ENCODE results near the gene S100P.

The S100P gene

GRCh38 chr4:6733358-6734164 is 39.9 kb downstream of the S100P start:
- in situ Hi-C loops (cut with MboI; ENCODE audit: low sequenced_read_pairs, unreplicated experiment), result no loop called here

GRCh38 chr4:6734165-6734786 is 40.6 kb downstream of the S100P start:
- in situ Hi-C loops (cut with MboI; ENCODE audit: low sequenced_read_pairs, unreplicated experiment), result no loop called here
- no peak for DNase-seq (ENCODE audit: low spot score)
- TF ChIP-seq CTCF (IDR thresholded peaks at IDR 0.05; ENCODE audit: borderline replicate concordance, control extremely low read depth, extremely low read depth, insufficient read depth, missing control alignments), result no peak

More at GRCh38 chr4:6733358-6734164, 39.9 kb downstream of the S100P start:
- no peak for TF ChIP-seq CTCF (IDR thresholded peaks at IDR 0.05; ENCODE audit: borderline replicate concordance, control extremely low read depth, extremely low read depth, insufficient read depth, missing control alignments)
- DNase-seq (ENCODE audit: low spot score), result no peak

GRCh38 chr4:6739920-6740319 is 46.2 kb downstream of the S100P start:
- in situ Hi-C loops (cut with MboI; ENCODE audit: low sequenced_read_pairs, unreplicated experiment), result no loop called here
- no peak for TF ChIP-seq CTCF (IDR thresholded peaks at IDR 0.05; ENCODE audit: borderline replicate concordance, control extremely low read depth, extremely low read depth, insufficient read depth, missing control alignments)
- no peak for DNase-seq (ENCODE audit: low spot score)

GRCh38 chr4:6740347-6740746 is 46.7 kb downstream of the S100P start:
- DNase-seq (ENCODE audit: low spot score), result no peak
- in situ Hi-C loops (cut with MboI; ENCODE audit: low sequenced_read_pairs, unreplicated experiment), result no loop called here
- TF ChIP-seq CTCF (IDR thresholded peaks at IDR 0.05; ENCODE audit: borderline replicate concordance, control extremely low read depth, extremely low read depth, insufficient read depth, missing control alignments), result no peak

GRCh38 chr4:6742507-6742906 is 48.8 kb downstream of the S100P start:
- no peak for DNase-seq (ENCODE audit: low spot score)
- no peak for TF ChIP-seq CTCF (IDR thresholded peaks at IDR 0.05; ENCODE audit: borderline replicate concordance, control extremely low read depth, extremely low read depth, insufficient read depth, missing control alignments)
- in situ Hi-C loops (cut with MboI; ENCODE audit: low sequenced_read_pairs, unreplicated experiment), result no loop called here

GRCh38 chr4:6742989-6743388 is 49.3 kb downstream of the S100P start:
- no peak for DNase-seq (ENCODE audit: low spot score)

More at GRCh38 chr4:6742989-6743388, 49.3 kb downstream of the S100P start:
- in situ Hi-C loops (cut with MboI; ENCODE audit: low sequenced_read_pairs, unreplicated experiment), result no loop called here
- no peak for TF ChIP-seq CTCF (IDR thresholded peaks at IDR 0.05; ENCODE audit: borderline replicate concordance, control extremely low read depth, extremely low read depth, insufficient read depth, missing control alignments)

All from GM13976 (cell line).